ENCODE data around the gene SLC30A7.

SLC30A7 gene

GRCh38 chr1:100955322-100955721 lies 59.4 kb downstream of the SLC30A7 start:
- Histone ChIP-seq H3K4me2 (no peak overlapping the region), H3K27me3 (ENCODE audit: insufficient read depth, low read depth) (no peaks in the 10 kb centered on the region), H3K36me3 (ENCODE audit: insufficient read depth) (no peaks in the 10 kb centered on the region), H3K27ac (no peak overlapping the region), H3K9ac (no peak overlapping the region), H3K4me1 (ENCODE audit: low read depth, poor library complexity, severe bottlenecking) (no peaks in the 10 kb centered on the region), H3K4me3 (IDR thresholded peaks at IDR 0.05; ENCODE audit: insufficient read depth, low read depth, low read length) (no peak overlapping the region), H3K79me2 (ENCODE audit: insufficient read depth, low read depth) (no peaks in the 10 kb centered on the region), H4K20me1 (ENCODE audit: insufficient read depth) (no peaks in the 10 kb centered on the region), H2AFZ (ENCODE audit: low read depth) (no peak overlapping the region)
- TF ChIP-seq CTCF (conservative IDR thresholded peaks at IDR 0.05; ENCODE audit: low read depth, low read length): no peak

- Histone ChIP-seq H3K4me1 (ENCODE audit: low read depth, poor library complexity, severe bottlenecking) (no peaks in the 10 kb centered on the region), H3K36me3 (ENCODE audit: insufficient read depth) (no peaks in the 10 kb centered on the region), H3K4me3 (IDR thresholded peaks at IDR 0.05; ENCODE audit: insufficient read depth, low read depth, low read length) (no peak overlapping the region), H3K79me2 (ENCODE audit: insufficient read depth, low read depth) (no peaks in the 10 kb centered on the region), H2AFZ (ENCODE audit: low read depth) (no peak overlapping the region), H3K27me3 (ENCODE audit: insufficient read depth, low read depth) (no peaks in the 10 kb centered on the region), H3K4me2 (no peak overlapping the region), H3K27ac (no peak overlapping the region), H3K9ac (no peak overlapping the region), H4K20me1 (ENCODE audit: insufficient read depth) (no peaks in the 10 kb centered on the region)
- no peak for TF ChIP-seq CTCF (conservative IDR thresholded peaks at IDR 0.05; ENCODE audit: low read depth, low read length)
Observed at GRCh38 chr1:100959502-100960060, 63.7 kb downstream of the SLC30A7 start.

GRCh38 chr1:100960098-100960497 lies 64.2 kb downstream of the SLC30A7 start:
- Histone ChIP-seq H3K27ac (no peak overlapping the region), H2AFZ (ENCODE audit: low read depth) (no peak overlapping the region), H3K79me2 (ENCODE audit: insufficient read depth, low read depth) (no peaks in the 10 kb centered on the region), H3K9ac (no peak overlapping the region), H4K20me1 (ENCODE audit: insufficient read depth) (no peaks in the 10 kb centered on the region), H3K4me3 (IDR thresholded peaks at IDR 0.05; ENCODE audit: insufficient read depth, low read depth, low read length) (no peak overlapping the region), H3K4me2 (no peak overlapping the region), H3K27me3 (ENCODE audit: insufficient read depth, low read depth) (no peaks in the 10 kb centered on the region), H3K36me3 (ENCODE audit: insufficient read depth) (no peaks in the 10 kb centered on the region), H3K4me1 (ENCODE audit: low read depth, poor library complexity, severe bottlenecking) (no peaks in the 10 kb centered on the region)
- TF ChIP-seq CTCF (conservative IDR thresholded peaks at IDR 0.05; ENCODE audit: low read depth, low read length): no peak

- no peaks in the 10 kb centered on the region for H3K4me1 ChIP-seq (ENCODE audit: low read depth, poor library complexity, severe bottlenecking)
- H2AFZ ChIP-seq (ENCODE audit: low read depth): no peak overlapping the region
- no peak overlapping the region for H3K4me2 ChIP-seq
- TF ChIP-seq CTCF (conservative IDR thresholded peaks at IDR 0.05; ENCODE audit: low read depth, low read length): no peak
- no peaks in the 10 kb centered on the region for H3K36me3 ChIP-seq (ENCODE audit: insufficient read depth)
- no peak overlapping the region for H3K4me3 ChIP-seq (IDR thresholded peaks at IDR 0.05; ENCODE audit: insufficient read depth, low read depth, low read length)
- H3K9ac ChIP-seq: no peak overlapping the region
- H3K79me2 ChIP-seq (ENCODE audit: insufficient read depth, low read depth): no peaks in the 10 kb centered on the region
- H3K27me3 ChIP-seq (ENCODE audit: insufficient read depth, low read depth): no peaks in the 10 kb centered on the region
- no peaks in the 10 kb centered on the region for H4K20me1 ChIP-seq (ENCODE audit: insufficient read depth)
- H3K27ac ChIP-seq: no peak overlapping the region
Observed at GRCh38 chr1:100968621-100969020, 72.7 kb downstream of the SLC30A7 start.

All from KMS-11 (cell line).